SK-N-SH treated with all-trans-retinoic acid at 6 μM for 48 hours (cell line): ENCODE results near the gene INS.

Experiments
- ARNTL ChIP-seq: fragments of 450-650 bp; formaldehyde crosslinking; IDR thresholded peaks from 2 replicates; pipeline ENCODE4 v1.5.0; 2020; ENCODE audit warnings: low read depth, mild to moderate bottlenecking, moderate library complexity, borderline replicate concordance
- ESRRG ChIP-seq: fragments of 250-450 bp; sonication (Bioruptor Pico); IDR thresholded peaks from 2 replicates; pipeline ENCODE4 v1.6.1; 2021; ENCODE audit warnings: mild to moderate bottlenecking
- GLIS3 ChIP-seq: fragments of 250-450 bp; sonication (Bioruptor Pico); IDR thresholded peaks from 2 replicates; pipeline ENCODE4 v1.5.0; 2020; ENCODE audit warnings: mild to moderate bottlenecking, moderate library complexity
- ISL1 ChIP-seq: fragments of 250-450 bp; sonication (Bioruptor Pico); IDR thresholded peaks from 2 replicates; pipeline ENCODE4 v2.1.2; 2022; ENCODE audit warnings: mild to moderate bottlenecking, moderate library complexity
- OSR1 ChIP-seq: fragments of 250-450 bp; sonication (Bioruptor Pico); IDR thresholded peaks from 2 replicates; pipeline ENCODE4 v1.8.0; 2022; ENCODE audit warnings: moderate library complexity, mild to moderate bottlenecking, inconsistent platforms
- RARB ChIP-seq: fragments of 250-450 bp; sonication (Bioruptor Pico); IDR thresholded peaks from 2 replicates; pipeline ENCODE4 v1.8.0; 2021; ENCODE audit warnings: mild to moderate bottlenecking, moderate library complexity
- TCF4 ChIP-seq: fragments of 250-450 bp; sonication (Bioruptor Pico); IDR thresholded peaks from 2 replicates; pipeline ENCODE4 v1.8.0; 2021; ENCODE audit warnings: mild to moderate bottlenecking, moderate library complexity, borderline replicate concordance
- ZFP3 ChIP-seq: fragments of 250-450 bp; sonication (Bioruptor Pico); IDR thresholded peaks from 2 replicates; pipeline ENCODE4 v1.5.0; 2020; ENCODE audit warnings: mild to moderate bottlenecking, moderate library complexity
- ZFP30 ChIP-seq: fragments of 450-650 bp; formaldehyde crosslinking; IDR thresholded peaks from 2 replicates; pipeline ENCODE4 v1.5.0; 2022; ENCODE audit warnings: mild to moderate bottlenecking, moderate library complexity
- ZNF565 ChIP-seq: fragments of 450-650 bp; formaldehyde crosslinking; conservative IDR thresholded peaks from 2 replicates; pipeline ENCODE4 v1.5.0; 2020; ENCODE audit warnings: low read depth, mild to moderate bottlenecking, moderate library complexity
- ZNF70 ChIP-seq: fragments of 450-650 bp; formaldehyde crosslinking; IDR thresholded peaks from 2 replicates; pipeline ENCODE4 v1.5.0; 2020; ENCODE audit warnings: mild to moderate bottlenecking, moderate library complexity
- TF ChIP-seq, protein P1 (sequence below): fragments of 250-450 bp; sonication (Bioruptor Pico); IDR thresholded peaks from 2 replicates; pipeline ENCODE4 v1.5.1; 2020; ENCODE audit warnings: low read depth, mild to moderate bottlenecking, moderate library complexity
- TF ChIP-seq, protein P2 (sequence below): fragments of 250-450 bp; sonication (Bioruptor Pico); IDR thresholded peaks from 2 replicates; pipeline ENCODE4 v1.8.0; 2020; ENCODE audit warnings: mild to moderate bottlenecking, moderate library complexity, borderline replicate concordance
- TF ChIP-seq, protein P3 (sequence below): fragments of 250-450 bp; sonication (Bioruptor Pico); IDR thresholded peaks from 2 replicates; pipeline ENCODE4 v1.8.0; 2021; ENCODE audit warnings: low read depth, mild to moderate bottlenecking, moderate library complexity, borderline replicate concordance

DNA sequence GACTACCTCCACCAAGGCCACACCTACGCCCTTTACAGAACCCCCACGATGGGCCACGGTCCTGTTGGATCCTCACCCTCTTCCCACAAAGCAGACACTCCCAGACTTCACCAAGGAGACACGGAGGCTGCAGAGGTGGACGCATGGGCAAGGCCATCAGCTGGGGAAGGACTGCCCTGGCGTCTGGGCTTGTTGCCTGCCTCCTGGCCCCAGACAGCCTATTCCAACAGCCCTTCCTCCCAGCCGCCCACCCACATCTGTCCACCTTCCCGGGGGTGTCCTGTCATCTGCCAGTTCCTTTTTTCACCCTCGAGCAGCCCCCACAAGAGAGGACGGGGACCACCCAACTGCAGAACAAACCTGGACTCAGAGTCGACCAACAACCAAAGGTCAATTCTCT is 39.5 kb upstream of the INS start:
- TF ChIP-seq TCF4 (no peak), RARB (CRISPR knock-in tag) (no peak), ZNF565 (CRISPR knock-in tag) (no peak), ZNF70 (CRISPR knock-in tag) (no peak), GLIS3 (CRISPR knock-in tag) (no peak), ARNTL (CRISPR knock-in tag) (no peak), ZFP3 (CRISPR knock-in tag) (no peak), ZFP30 (no peak), ESRRG (CRISPR knock-in tag) (no peak), ISL1 (CRISPR knock-in tag) (no peak), OSR1 (no peak)
- TF ChIP-seq, protein P1, sequence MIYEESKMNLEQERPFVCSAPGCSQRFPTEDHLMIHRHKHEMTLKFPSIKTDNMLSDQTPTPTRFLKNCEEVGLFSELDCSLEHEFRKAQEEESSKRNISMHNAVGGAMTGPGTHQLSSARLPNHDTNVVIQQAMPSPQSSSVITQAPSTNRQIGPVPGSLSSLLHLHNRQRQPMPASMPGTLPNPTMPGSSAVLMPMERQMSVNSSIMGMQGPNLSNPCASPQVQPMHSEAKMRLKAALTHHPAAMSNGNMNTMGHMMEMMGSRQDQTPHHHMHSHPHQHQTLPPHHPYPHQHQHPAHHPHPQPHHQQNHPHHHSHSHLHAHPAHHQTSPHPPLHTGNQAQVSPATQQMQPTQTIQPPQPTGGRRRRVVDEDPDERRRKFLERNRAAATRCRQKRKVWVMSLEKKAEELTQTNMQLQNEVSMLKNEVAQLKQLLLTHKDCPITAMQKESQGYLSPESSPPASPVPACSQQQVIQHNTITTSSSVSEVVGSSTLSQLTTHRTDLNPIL (CRISPR knock-in tag) = no peak
- TF ChIP-seq, protein P2, sequence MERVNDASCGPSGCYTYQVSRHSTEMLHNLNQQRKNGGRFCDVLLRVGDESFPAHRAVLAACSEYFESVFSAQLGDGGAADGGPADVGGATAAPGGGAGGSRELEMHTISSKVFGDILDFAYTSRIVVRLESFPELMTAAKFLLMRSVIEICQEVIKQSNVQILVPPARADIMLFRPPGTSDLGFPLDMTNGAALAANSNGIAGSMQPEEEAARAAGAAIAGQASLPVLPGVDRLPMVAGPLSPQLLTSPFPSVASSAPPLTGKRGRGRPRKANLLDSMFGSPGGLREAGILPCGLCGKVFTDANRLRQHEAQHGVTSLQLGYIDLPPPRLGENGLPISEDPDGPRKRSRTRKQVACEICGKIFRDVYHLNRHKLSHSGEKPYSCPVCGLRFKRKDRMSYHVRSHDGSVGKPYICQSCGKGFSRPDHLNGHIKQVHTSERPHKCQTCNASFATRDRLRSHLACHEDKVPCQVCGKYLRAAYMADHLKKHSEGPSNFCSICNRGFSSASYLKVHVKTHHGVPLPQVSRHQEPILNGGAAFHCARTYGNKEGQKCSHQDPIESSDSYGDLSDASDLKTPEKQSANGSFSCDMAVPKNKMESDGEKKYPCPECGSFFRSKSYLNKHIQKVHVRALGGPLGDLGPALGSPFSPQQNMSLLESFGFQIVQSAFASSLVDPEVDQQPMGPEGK (CRISPR knock-in tag) = no peak
- TF ChIP-seq, protein P3, sequence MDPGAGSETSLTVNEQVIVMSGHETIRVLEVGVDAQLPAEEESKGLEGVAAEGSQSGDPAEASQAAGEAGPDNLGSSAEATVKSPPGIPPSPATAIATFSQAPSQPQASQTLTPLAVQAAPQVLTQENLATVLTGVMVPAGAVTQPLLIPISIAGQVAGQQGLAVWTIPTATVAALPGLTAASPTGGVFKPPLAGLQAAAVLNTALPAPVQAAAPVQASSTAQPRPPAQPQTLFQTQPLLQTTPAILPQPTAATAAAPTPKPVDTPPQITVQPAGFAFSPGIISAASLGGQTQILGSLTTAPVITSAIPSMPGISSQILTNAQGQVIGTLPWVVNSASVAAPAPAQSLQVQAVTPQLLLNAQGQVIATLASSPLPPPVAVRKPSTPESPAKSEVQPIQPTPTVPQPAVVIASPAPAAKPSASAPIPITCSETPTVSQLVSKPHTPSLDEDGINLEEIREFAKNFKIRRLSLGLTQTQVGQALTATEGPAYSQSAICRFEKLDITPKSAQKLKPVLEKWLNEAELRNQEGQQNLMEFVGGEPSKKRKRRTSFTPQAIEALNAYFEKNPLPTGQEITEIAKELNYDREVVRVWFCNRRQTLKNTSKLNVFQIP (CRISPR knock-in tag) = no peak
